Smooth muscle cell (in vitro differentiated cells): Measurements from ENCODE around the gene MMEL1. TPM values are rescaled to one million over a fixed set of nuclear protein-coding genes. Genes with fewer than 3 reads are reported as not detected.

Experiments
- DNase-seq: peaks from one replicate; lab custom pipeline; 2025; ENCODE audit not compliant: unreplicated experiment; lab: John Stamatoyannopoulos, UW
- H2AFZ ChIP-seq: fragments of 200-600 bp; sonication (generic); 2 replicates; pipeline ENCODE4 v1.6.0; 2016; ENCODE audit warnings: antibody characterized with exemption, low read depth, mild to moderate bottlenecking
- H3F3A ChIP-seq: fragments of 200-600 bp; sonication (generic); 2 replicates; pipeline ENCODE4 v1.6.0; 2017; ENCODE audit warnings: antibody characterized with exemption, low read depth
- H3K27ac ChIP-seq: fragments of 200-600 bp; sonication (generic); 2 replicates; pipeline ENCODE4 v1.5.1; 2016; ENCODE audit warnings: low read depth, mild to moderate bottlenecking
- H3K27me3 ChIP-seq: fragments of 200-600 bp; sonication (generic); 2 replicates; pipeline ENCODE4 v1.6.1; 2016; ENCODE audit warnings: low read depth, mild to moderate bottlenecking
- H3K36me3 ChIP-seq: fragments of 200-600 bp; sonication (generic); 2 replicates; pipeline ENCODE4 v1.5.1; 2016; ENCODE audit warnings: low read depth
- H3K4me1 ChIP-seq: fragments of 200-600 bp; sonication (generic); 2 replicates; pipeline ENCODE4 v1.5.1; 2016; ENCODE audit warnings: low read depth
- H3K4me2 ChIP-seq: fragments of 200-600 bp; sonication (generic); 2 replicates; pipeline ENCODE4 v1.6.0; 2016; ENCODE audit warnings: mild to moderate bottlenecking
- H3K4me3 ChIP-seq: fragments of 200-600 bp; sonication (generic); 2 replicates; pipeline ENCODE4 v1.5.1; 2016; ENCODE audit warnings: mild to moderate bottlenecking
- H3K79me2 ChIP-seq: fragments of 200-600 bp; sonication (generic); 2 replicates; pipeline ENCODE4 v1.6.0; 2016; ENCODE audit warnings: low read depth, mild to moderate bottlenecking
- H3K9ac ChIP-seq: fragments of 200-600 bp; sonication (generic); 2 replicates; pipeline ENCODE4 v1.6.0; 2016; ENCODE audit warnings: low read depth
- H3K9me3 ChIP-seq: fragments of 200-600 bp; sonication (generic); replicated peaks from 2 replicates; pipeline ENCODE4 v1.5.1; 2016; ENCODE audit warnings: low read depth
- H4K20me1 ChIP-seq: fragments of 200-600 bp; sonication (generic); 2 replicates; pipeline ENCODE4 v1.6.0; 2016; ENCODE audit warnings: low read depth
- WGBS: methylation state at CpG from one replicate; pipeline ENCODE4 v1.1.7; 2016; ENCODE audit warnings: low lambda C conversion rate; 5-methylcytosine and 5-hydroxymethylcytosine counted together
- polyA plus RNA-seq: library from polyadenylated mRNA; unstranded; fragments of >200 nt; fragmentation: Nextera tagmentation; extraction: Ambion mirVana; gene quantifications from 2 replicates; pipeline ENCODE4 v1.2.1, GENCODE V29; 2016
- total RNA-seq: library from RNA; depleted of rRNA; stranded (reverse); fragments of >200 nt; gene quantifications from 2 replicates; pipeline ENCODE4 v1.2.3, GENCODE V29; 2014
- TF ChIP-seq, protein P1 (sequence below): fragments of 200-600 bp; sonication (generic); IDR thresholded peaks from 2 replicates; pipeline ENCODE4 v1.5.1; 2017; ENCODE audit warnings: borderline replicate concordance, mild to moderate bottlenecking, antibody characterized with exemption; ENCODE audit not compliant: insufficient read depth, poor library complexity, severe bottlenecking

Gene MMEL1
- total and polyA plus RNA-seq, 2 experiments from 2014 or later: 3.4 TPM; not detected in 1

GRCh38 chr1:2544875-2545640, 87.8 kb downstream of the MMEL1 start:
- no peak for DNase-seq
- Histone ChIP-seq H2AFZ (no peak overlapping the region), H3K9ac (no peak overlapping the region), H3K36me3 (no peaks in the 10 kb centered on the region), H3K4me2 (no peak overlapping the region), H4K20me1 (no peaks in the 10 kb centered on the region), H3K79me2 (no peaks in the 10 kb centered on the region), H3K27ac (no peak overlapping the region), H3F3A (no peaks in the 10 kb centered on the region), H3K27me3 (peaks cover 3% of the 10 kb centered on the region), H3K4me3 (no peak overlapping the region), H3K4me1 (peaks cover 59% of the 10 kb centered on the region), H3K9me3 (no peaks in the 10 kb centered on the region)
- WGBS: 67% methylated on average over 19 of the region's 19 CpGs
- TF ChIP-seq, protein P1, sequence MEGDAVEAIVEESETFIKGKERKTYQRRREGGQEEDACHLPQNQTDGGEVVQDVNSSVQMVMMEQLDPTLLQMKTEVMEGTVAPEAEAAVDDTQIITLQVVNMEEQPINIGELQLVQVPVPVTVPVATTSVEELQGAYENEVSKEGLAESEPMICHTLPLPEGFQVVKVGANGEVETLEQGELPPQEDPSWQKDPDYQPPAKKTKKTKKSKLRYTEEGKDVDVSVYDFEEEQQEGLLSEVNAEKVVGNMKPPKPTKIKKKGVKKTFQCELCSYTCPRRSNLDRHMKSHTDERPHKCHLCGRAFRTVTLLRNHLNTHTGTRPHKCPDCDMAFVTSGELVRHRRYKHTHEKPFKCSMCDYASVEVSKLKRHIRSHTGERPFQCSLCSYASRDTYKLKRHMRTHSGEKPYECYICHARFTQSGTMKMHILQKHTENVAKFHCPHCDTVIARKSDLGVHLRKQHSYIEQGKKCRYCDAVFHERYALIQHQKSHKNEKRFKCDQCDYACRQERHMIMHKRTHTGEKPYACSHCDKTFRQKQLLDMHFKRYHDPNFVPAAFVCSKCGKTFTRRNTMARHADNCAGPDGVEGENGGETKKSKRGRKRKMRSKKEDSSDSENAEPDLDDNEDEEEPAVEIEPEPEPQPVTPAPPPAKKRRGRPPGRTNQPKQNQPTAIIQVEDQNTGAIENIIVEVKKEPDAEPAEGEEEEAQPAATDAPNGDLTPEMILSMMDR: no peak

DNA sequence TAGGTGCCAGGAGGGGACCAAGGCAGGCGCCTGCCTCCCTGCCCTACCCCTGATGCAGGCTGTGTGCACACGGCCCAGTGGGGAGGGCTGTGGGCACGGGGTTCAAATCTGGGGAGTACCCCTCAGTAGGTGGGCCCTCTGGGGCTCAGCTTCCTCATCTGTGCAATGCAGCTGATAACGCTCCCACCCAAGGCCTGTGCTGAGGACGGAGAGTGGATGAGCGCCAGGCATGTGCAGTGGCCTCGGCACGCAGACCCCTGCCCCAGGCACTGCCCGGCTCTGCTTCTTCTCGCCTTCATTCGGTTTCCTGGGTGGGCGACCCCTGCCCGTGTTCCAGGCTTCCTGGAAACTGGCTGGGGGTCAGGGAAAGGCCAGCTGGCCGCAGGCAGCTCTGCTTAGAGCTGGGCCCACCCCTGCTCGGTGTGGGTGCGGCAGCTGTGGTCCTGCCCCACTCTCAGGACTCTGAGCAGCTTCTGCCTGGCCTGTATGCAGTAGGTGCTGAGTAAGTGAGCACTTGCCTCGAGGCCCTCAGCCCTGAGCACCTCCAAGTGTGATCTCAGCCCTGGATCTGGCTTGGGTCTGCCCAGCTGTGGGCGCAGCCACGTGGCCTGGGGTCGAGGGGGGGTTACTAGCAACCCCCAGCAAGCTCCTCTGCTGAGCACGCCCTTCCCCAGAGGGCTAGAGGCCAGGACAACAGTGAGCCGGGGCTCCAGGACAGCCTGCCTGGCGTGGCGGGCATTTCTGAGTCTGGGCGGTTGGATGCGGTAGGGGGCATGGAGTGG, 88.5 kb downstream of the MMEL1 start:
- Histone ChIP-seq H3F3A (no peaks in the 10 kb centered on the region), H3K79me2 (no peaks in the 10 kb centered on the region), H3K9ac (no peak overlapping the region), H3K27me3 (peaks cover 3% of the 10 kb centered on the region), H3K9me3 (no peaks in the 10 kb centered on the region), H3K4me2 (no peak overlapping the region), H2AFZ (no peak overlapping the region), H3K27ac (no peak overlapping the region), H3K4me1 (peaks cover 60% of the 10 kb centered on the region), H4K20me1 (no peaks in the 10 kb centered on the region), H3K36me3 (no peaks in the 10 kb centered on the region), H3K4me3 (no peak overlapping the region)
- WGBS: 67% methylated on average over 26 of the region's 26 CpGs
- TF ChIP-seq, protein P1: no peak
- DNase-seq: no peak

DNA sequence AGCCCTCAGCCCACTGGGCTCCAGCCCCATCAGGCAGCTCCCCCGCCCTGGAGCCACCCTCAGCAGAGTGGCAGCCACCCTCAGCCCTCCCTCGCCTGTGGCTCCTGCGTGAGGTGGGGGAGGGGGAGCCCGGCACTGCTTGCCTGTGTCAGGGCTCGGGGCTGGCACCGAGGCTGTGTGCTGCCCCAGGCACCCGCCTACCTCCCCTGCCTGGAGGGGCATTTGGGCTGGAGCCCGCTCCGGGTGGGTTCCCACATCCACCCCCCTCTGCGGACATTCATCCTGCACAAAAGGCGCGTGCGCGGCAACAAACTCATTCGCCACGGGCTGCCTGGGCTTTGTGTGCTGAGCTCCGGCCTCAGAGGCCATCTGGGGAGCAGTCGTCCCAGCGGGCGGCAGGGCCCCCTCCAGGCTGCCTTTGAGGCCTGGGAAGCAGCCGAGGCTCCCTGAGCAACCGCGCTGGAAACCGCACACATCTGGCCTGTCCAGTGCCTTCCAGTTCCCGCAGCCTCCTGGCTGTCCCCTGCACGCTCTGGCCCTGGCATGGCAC, 89.2 kb downstream of the MMEL1 start:
- Histone ChIP-seq H2AFZ (no peak overlapping the region), H3K36me3 (no peaks in the 10 kb centered on the region), H3K9ac (no peak overlapping the region), H3K27me3 (peaks cover 3% of the 10 kb centered on the region), H3K79me2 (no peaks in the 10 kb centered on the region), H3K4me2 (no peak overlapping the region), H3K4me1 (peaks cover 56% of the 10 kb centered on the region), H4K20me1 (no peaks in the 10 kb centered on the region), H3K27ac (no peak overlapping the region), H3K4me3 (no peak overlapping the region), H3F3A (no peaks in the 10 kb centered on the region), H3K9me3 (no peaks in the 10 kb centered on the region)
- WGBS: 38% methylated on average over 18 of the region's 26 CpGs
- TF ChIP-seq, protein P1: no peak
- DNase-seq: no peak
